GM19240 (cell line): ENCODE results near the gene RPS3A.
A peak's percentile ranks its signal among the peaks of the same experiment; 100 is the strongest.
"Not testable (repeated sequence)": the region's sequence is repeated elsewhere in the genome, so short reads cannot be mapped to it uniquely, and the experiment has no call there.

Experiments
- DNase-seq: peaks from one replicate; pipeline ENCODE4 v3.0.0; 2011; ENCODE audit warnings: low spot score; ENCODE audit not compliant: insufficient read length

The RPS3A gene

DNA sequence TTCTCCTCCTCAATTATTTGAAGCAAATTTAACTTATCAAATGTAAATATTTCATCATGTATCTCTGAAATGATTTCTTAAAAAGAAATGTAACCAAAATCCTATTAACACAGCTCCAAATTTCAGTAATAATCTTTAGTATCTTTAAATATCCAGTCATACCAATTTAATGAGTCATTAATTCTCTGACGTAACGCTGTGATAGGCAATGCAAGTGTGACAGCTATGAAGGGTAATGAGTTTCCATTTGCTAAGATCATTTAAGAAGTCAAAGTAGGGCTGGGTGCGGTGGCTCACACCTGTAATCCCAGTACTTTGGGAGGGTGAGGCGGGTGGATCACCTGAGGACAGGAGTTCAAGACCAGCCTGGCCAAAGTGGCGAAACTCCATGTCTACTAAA is 15.6 kb downstream of the RPS3A start:
- DNase-seq: no peak

DNA sequence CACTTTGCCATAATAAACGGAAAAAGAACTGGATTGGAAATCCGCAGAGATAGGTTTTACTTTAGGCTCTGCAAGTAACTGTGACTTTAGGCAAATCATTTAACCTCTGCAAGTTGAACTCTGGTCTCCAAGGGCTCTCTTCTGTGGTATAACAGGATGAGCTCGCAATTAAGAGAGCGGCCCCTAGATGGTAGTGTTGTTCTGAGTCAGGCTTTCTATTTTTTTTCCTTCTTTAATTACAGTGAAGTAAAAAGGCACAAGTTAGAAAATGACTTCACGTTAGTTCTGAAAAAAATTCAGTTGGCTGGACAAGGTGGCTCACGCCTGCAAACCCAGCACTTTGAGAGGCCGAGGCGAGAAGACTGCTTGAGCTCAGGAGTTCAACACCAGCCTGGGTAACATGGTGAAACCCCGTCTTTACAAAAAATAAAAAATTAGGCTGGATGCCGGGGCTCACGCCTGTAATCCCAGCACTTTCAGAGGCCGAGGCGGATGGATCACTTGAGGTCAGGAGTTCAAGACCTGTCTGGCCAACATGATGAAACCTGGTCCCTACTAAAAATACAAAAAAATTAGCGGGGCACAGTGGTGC is 18.0 kb downstream of the RPS3A start:
- peak; percentile 38 for DNase-seq

GRCh38 chr4:151129796-151130195 is 30.4 kb downstream of the RPS3A start:
- DNase-seq: no peak

GRCh38 chr4:151133311-151133710 is 33.9 kb downstream of the RPS3A start:
- DNase-seq: no peak

DNA sequence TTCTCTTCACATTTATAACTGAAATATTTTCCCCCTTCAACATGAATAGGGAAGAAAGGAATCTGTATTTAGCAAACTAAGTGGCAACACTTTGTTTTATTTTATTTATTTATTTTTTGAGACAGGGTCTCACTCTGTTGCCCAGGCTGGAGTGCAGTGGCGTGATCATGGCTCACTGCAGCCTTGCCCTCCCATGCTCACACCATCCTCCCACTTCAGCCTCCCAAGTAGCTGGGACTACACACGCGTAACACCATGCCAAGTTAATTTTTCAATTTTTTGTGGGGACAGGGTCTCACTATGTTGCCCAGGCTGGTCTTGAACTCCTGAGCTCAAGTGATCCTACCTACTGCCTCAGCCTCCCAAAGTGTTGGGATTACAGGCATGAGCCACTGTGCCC is 36.6 kb downstream of the RPS3A start:
- DNase-seq: not testable (repeated sequence)

DNA sequence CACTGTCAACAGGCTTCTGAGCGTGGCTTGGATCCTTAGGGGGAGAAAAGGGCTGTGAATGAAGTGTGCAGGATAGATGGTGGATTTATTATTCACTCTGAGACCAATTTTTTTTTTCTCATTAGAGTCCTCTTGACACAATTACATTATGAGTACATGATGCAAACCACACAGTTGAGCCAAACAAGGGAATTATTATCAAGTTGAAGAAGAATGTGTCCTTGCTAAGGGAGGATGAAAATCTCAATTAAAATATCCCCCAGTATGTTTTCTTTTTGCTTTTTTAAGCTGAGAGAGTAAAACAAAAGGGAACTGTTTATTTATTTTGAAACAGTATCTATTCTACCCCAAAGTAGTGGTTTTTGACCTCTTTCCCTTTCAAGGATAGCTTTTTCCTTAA is 40.4 kb downstream of the RPS3A start:
- DNase-seq: no peak

DNA sequence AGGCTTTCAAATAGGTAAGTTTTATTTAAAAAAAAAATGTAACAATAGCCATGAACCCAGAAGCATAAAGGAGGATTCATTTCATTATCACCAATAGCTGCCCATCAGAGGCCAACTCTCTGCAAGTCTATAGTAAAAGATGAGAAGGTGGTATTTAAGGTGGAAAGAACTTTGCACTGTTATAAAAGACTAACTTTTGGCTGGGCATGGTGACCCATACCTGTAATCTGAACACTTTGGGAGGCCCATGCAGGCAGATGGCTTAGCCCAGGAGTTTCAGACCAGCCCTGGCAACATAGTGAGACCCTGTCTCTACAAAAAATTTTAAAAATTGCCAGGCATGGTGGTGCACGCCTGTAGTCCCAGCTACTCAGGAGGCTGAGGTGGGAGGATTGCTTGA is 43.3 kb downstream of the RPS3A start:
- no peak for DNase-seq

- DNase-seq: no peak
Measured at GRCh38 chr4:151143162-151143561, 43.7 kb downstream of the RPS3A start.

DNA sequence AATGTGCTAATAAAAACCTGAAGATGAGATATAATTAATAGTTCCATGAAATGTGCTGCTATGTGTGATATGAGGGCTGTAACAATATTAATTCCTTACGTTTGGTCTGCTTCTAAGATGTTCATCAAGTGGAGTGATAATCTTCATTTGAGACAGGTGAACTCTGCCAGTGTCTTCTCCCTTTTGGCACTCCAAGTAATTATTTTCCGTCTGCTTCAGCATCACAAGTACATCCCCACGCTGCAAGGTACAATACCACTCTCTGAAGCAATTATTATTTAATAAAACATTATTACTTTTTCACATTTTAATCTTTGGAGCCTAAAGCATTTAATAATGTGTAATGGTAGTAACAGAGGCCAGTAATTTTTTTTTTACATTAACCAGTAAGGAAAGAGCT is 44.4 kb downstream of the RPS3A start:
- DNase-seq: no peak

DNA sequence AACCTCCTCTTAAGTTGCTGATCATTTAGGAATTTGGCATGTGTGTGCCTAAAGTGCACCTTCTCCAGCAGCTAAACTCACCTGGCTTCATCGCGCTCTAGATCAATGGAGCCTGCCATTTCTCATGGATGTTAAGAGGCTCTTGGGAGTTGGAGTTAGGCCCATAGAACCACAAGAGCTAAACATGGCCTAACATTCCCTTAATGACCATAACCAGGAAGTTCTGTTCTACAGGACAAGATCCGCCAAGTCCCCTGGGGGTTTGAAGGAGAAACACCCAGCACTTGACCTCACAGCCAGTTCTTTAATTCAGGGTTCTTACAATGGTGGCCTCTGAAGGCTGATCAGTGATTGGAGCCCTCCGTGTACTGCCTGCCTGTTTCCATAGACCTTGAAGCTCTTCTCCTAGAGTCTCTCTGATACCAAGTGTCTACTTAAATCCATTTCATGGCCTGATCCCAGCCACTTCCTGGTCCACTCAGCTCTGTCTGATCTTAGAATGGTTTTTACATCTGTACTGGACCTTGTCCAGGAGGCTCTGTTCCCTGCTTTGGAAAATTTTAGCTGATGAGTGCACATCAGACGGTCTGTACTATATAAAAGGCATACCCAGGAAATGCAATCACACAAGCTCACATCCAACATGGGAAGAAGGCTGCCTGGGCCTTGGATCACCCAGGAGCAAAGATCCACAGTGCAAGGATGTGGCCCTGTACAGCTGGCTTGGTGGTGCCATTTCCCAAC is 45.1 kb downstream of the RPS3A start:
- DNase-seq: no peak

DNA sequence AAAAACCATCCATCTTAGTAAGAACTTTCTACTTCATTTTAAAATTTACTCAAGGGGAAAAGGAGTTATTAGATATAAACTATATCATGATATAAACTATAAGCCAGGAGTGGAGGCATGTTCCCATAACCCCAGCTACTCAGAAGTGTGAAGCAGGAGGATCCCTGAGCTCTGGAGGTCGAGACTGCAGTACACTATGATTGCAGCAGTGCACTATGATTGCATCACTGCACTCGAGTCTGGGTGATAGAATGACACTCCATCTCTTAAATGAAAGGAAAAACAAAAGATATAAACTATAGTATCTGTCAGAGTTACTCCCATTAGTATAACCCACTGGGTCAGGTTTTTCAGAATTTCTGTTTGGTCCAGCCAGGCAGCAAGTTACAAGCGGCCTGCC is 47.6 kb downstream of the RPS3A start:
- no peak for DNase-seq

- no peak for DNase-seq
Measured at GRCh38 chr4:151148261-151148660, 48.8 kb downstream of the RPS3A start.

DNA sequence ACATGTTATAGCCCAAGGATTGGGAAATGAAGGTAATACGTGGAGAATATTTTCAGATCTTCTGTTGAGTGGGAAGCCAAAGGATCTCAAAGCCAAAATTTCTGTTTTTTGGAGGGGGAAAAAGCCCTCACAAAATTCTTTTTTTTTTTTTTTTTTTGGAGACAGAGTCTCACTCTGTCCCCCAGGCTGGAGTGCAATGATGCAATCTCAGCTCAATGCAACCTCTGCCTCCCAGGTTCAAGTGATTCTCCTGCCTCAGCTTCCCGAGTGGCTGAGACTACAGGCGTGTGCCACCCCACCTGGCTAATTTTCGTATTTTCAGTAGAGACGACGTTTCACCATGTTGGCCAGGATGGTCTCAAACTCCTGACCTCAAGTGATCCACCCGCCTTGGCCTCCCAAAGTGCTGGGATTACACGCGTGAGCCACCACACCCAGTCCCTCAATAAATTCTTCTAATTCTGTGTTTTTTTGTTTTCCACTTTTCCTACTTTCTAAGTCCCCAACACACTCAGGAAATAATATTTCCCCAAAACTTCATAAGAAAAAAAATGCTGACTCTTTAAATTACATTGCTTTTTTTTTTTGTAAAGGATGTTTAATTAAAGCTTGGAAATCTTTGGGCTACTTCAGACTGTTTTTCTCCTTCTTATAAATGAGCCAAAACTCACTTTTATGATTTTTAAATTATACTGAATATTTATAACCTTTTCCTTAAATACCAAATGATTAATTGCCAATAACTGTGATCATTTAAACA is 51.6 kb downstream of the RPS3A start:
- no peak for DNase-seq

GRCh38 chr4:151152028-151152427 is 52.6 kb downstream of the RPS3A start:
- DNase-seq: no peak

- no peak for DNase-seq
Measured at GRCh38 chr4:151153585-151153984, 54.2 kb downstream of the RPS3A start.
